GM19452 (cell line): ENCODE measurements around the gene HIP1.
A peak's percentile ranks its signal among the peaks of the same experiment; 100 is the strongest.
"Not testable (repeated sequence)": the region's sequence is repeated elsewhere in the genome, so short reads cannot be mapped to it uniquely, and the experiment has no call there.

Experiments used
- ATAC-seq: cut with Tn5 transposase; IDR thresholded peaks from one replicate; pipeline ENCODE4 v1.9.1; 2021; ENCODE audit not compliant: unreplicated experiment

The HIP1 gene

DNA sequence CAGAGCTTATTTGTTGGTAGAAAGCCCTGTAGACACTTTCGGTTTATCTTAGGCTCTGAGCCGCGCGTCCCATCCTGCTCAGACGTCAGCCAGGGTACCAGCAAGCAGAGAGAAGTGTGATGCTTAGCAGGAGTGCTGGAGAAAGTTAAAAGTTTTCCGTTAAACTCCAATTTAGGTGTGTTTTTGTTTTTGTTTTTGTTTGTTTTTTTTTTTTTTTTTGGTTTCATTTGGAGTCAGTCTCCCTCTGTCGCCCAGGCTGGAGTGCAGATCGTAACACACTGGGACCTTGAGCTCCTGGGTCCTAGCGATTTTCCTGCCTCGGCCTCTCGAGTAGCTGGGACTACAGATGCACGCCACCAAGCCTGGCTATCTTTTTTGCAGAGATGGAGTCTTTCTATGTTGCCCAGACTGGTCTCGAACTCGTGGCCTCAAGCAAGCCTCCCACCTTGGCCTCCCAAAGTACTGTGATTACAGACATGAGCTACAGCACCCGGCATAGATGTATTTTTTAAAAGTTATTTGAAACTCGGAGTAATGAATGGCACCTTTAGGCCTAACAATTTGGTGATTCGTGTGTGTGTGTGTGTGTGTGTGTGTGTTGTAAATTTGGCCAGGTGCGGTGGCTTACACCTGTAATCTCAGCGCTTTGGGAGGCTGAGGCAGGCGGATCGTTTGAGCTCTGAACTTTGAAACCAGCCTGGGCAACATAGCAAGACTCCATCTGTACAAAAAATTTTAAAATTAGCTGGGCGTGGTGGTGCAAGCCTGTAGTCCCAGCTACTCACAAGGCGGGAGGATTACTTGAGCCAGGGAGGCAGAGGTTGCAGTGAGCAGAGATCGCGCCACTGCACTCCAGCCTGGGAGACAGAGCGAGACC is 1.3 kb upstream of the HIP1 start:
- ATAC-seq = no peak

DNA sequence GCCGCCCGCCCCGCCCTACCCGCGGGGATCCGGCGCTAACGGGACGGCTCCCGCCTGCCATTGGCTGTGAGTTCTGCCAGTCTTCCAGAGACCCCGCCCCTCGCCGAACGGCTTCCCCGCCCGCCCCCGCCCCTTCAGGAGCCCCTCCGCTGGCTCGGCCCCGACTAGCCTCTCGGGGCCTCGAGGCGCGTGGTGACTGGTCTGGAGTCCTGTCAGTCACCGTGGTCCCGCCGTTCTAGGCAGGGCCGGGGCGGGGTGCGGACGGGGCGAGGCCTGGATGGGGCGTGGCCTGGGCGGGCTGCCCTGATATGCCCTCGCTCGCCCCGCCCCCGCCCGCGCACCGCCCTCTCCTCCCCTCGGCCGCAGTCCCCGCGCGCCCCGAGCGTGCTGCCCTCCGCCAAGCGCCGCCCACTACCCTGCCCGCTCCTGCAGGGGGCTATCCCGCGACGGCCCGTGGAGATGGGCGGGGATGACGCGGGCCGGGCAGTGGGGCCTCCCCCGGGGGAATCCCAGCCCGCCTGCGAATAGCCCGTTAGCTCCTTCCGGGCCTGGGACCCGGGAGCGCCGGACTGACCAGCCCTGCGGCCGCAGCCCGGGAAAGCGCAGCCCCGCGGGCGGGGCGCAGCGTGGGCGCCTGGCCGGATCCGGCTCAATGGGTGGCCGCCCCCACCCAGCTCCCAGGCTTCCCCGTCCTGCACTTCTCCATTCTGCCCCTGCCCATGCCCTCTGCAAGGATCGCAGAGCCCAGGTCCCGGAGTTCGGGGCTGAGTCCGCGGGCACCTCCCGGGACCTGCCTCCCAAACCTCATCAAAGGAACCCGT is 444 bp upstream of the HIP1 start:
- peak; percentile 94 for ATAC-seq

DNA sequence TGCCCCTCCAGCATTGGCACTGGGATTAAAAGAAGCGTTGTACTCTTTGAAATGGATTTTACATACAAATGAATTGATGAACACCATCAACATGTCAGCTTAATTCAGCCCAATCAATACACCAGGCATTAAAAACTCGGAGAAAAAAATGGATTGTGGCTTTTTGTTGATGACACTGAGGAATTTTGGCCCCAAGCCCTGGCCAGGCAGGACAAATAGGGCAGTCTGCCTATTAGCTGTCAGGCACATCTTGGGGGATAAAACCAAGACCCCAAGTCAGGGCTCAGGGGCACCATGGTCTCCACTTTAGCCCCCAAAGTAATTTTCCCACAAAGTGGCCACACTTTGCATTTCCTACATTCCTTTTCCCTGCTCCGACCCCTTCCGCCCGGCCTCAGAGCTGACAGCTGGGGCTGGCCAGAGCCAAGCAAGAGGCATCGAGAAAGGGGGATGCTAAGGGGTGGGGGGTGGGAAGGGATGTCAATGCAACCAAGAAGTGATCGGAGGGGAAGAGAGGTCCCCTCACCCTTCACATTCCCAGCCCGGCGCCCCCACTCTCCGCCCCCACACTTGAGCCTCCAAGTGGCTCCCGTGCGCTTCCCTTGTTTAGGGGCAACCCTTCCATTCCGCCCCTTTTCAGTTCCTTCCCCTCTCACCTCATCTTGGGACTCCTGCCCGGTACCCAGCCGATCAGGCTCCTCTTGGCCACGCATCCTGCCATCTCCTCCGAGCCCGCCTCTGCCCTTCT is 711 bp downstream of the HIP1 start:
- no peak for ATAC-seq

DNA sequence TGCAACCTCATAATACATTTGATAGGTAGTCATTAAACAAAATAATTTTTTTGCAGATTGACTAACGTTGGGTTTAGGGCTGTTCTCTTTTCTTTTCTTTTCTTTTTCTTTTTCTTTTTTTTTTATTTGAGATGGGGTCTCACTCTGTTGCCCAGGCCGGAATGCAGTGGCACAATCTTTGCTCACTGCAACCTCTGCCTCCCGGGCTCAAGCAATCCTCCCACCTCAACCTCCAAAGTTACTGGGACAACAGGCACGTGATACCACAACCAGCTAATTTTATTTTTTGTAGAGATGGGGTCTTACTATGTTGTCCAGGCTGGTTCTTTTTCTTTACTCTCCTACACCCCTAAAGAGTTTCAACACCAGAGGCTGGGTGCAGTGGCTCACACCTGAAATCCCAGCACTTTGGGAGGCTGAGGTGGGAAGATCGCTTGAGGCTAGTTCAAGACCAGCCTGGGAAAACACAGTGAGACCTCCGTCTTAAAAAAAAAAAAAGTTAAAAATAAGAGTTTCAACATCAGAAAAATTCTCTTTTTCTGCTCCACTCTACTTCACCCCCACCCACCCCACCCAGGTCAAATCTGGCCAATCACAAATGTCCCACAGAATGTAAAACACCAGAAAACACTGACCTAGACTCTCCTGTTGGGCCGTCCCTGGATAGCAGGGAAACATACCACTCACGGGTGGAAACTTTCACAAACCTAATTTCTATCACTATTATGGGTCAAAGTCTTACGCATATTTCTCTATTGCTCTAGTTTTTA is 3.0 kb downstream of the HIP1 start:
- ATAC-seq = no peak

DNA sequence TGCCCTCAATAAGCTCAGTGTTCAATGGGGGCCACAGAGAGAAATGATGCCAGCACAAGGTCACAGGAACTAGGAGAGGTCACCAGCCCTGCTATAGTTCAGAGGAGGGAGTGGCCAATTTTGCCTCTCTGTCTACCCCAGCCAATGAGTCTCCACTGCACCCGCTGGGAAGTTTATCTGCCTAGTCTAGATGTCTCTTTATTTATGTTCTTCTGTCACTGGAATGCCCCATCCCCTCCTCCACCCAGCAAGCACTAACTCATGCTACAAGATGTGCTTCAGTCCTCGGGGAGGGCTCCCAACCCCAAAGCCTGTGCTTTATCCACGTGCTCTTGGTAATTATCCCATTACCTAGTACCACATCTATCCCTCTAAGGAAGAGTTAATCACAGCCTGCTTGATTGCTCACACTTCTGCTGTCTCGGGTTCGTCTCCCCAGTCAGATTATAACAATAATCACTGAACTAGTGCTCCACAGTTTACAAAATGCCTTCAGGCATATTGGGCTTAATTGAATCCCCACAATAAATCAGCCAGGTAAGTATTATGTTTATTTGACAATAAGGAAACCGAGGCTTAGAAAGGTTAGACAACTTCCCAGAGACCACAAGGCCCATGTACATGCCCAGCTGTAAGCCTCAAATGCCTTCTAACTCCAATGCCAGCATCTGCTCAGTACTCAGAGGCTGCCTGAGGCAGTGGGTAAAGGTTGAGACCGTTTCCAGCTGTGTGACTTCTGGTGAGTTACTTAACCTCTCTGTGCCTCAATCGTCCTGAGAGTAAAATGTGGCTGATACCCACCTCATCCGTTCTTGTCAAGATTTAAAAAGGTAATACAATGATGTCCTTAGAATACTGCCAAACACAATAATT is 3.9 kb downstream of the HIP1 start:
- no peak for ATAC-seq

DNA sequence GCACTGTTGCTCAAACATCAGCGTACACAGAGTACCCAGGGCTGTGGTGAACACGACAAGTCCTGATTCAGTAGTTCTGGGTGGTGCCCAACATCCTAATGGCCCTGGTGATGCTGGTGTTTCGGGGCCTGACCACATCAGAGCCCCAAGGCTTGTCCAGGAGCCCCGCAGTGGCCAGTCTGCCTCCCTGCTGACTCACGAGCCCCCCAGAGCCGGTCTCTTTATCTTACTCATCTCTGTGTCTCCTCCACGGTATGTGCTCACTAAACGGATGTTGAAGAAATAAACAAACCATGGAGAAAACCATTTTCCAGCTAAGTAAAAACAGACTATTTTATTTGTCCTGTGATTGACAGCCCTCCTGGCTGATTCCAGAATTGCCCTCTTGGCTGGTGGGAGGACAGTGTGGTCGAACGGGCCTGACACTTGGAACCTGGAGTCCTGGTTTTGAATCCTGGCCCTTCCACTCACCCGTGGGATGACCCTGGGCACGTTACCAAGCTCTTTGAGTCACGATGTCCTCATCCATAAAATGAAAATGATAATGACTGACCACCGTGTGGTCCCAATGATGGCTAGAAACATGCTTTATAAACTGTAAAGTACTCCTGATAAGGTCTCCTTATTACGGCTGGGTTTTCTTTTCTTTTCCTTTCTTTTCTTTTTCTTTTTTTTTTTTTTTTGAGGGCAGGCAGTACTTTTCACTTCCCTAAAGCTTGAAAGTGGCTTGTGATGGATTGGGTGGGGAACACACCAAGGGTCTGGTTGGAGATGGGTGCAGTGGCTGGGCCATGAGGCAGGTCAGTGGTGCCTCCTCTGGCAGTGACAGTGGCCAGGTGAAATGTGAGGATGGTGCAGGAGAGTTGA is 5.7 kb downstream of the HIP1 start:
- ATAC-seq = no peak

DNA sequence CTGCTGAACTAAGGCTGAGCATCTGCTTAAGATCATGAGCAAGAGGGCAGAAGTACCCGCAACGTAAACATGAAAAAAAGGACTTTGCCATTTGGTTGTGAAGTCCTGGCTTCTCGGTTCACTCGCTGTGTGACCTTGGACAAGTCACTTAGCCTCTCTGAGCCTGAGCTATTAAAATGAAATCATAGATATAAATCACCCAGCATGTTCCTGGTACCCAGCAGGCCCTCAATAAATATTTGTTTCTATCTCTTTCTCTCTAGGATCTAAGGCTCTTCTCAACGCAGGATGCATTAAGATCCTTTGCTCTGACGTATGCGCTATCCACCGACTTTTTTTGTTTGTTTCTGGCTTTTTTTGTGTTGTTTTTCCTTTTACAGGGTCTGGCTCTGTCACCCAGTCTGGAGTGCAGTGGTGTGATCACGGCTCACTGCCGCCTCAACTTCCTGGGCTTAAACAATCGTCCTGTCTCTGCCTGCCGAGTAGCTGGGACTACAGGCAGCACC is 6.7 kb downstream of the HIP1 start:
- ATAC-seq = no peak

DNA sequence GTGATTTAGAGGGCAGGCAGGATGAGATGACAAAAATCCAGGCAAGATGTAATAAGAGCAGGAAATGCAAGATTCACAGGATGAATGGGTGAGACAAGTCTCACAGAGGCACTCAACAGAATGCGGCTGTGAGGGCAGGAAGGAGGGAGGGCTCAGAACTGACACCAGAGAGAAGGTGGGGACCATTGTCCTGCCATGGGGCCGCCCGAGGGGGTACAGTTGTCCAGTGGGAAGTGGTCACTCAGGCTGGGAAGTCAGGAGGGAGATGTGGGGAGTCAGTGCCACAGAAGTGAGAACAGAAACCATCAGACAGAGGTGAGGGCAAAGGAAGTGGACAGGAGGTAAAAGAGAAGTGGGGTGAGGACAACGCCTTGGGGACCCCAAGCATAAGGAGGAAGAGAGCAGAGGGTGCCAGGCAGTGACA is 8.9 kb downstream of the HIP1 start:
- ATAC-seq = no peak

DNA sequence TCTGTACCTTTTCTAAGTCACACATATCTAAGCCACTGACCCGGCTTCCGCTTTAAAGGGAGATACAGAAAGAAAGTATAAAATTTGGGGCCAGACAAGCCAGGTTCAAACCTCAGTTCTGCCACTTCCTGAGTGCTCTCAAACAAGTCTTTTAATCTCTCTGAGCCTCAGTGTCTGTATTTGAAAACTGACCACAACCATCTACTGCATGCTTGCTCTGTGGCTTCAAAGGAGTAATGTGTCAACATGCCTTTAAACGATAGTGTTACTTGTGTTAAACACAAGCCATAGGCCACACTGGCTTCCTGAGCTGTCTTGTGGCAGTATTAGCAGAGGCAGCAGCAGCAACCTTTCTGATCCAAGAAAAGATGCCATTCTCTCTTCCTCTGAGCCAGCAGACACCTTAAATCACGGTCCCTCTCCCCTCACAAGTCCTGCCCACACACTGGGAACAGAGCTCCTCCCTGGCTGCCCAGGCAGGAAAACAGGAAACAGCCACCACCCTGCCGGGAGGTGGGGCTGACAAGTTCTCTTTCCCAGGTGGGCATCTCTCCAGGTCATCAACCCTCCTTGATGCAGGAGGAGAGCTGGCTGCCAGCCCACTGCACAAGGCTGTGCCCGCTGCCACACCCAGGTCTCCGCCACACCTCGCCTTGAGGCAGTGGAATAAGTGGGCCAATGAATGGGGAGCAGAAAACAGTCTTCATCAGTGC is 10.7 kb downstream of the HIP1 start:
- ATAC-seq = no peak

DNA sequence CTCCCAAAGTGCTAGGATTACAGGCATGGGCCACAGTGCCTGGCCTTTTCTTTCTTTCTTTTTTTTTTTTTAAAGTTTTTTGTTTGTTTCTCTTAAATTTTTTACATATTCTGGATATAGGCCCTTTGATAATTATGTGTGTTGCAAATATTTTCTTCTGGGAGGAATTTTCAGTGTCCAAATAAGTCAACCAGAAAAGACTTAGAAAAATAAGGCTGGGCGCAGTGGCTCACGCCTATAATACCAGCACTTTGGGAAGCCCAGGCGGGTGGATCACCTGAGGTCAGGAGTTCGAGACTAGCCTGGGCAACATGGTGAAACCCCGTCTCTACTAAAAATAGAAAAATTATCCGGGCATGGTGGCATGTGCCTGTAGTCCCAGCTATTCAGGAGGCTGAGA is 11.4 kb downstream of the HIP1 start:
- not testable (repeated sequence) for ATAC-seq

DNA sequence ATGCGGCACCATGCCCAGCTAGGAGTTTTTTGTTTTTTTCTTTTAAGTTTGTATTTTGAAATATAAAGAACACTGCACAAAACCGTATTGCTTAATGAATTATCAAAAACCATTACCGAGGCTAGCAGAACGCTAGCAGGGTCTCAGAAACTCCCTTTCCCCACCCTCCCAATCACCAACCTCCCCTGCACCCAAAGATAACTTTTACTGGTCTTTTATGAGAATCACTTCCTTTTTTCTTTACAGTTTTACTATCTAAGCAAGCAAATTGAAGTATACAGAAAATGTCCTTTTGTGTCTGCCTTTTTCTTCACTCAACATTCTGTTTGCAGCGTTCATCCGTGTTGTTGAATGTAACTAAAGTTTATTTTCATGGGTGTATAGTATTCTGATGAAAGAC is 13.4 kb downstream of the HIP1 start:
- no peak for ATAC-seq

DNA sequence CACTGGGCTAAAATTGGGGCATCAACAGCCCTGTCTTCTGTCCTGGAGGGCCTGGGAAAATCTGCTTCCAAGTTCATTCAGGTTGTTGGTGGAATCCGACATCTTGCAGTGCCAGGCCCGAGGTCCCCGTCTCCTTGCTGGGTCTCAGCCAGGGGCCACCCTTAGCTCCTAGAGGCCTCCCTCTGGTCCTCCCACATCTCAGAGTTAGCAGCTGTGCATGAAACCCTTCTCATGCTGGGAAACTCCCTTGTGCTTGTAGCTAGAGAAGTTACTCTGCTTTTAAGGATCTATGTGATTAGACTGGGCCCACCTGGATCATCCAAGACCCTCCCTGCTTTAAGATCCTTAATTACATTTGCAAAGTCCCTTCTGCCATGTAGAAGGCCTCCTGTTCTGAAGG is 15.3 kb downstream of the HIP1 start:
- no peak for ATAC-seq

DNA sequence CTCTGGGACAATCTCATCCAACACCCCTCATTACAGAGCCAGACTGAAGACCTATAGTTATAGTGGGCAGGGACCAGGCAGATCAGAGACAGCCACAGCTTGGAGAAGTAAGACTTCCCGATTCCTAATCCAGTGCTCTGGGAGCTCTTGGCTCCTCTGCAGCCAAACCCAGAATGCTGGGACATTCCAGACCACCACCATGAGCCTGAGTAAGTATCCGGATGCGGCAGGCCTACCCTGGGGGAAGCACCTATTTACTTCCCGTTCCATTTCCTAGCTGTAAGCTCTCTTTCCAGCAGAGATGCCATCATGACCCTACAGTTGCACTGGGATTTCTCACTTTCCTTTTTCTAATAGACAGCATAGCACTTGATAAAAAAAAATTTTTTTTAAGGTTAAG is 16.4 kb downstream of the HIP1 start:
- ATAC-seq = no peak

DNA sequence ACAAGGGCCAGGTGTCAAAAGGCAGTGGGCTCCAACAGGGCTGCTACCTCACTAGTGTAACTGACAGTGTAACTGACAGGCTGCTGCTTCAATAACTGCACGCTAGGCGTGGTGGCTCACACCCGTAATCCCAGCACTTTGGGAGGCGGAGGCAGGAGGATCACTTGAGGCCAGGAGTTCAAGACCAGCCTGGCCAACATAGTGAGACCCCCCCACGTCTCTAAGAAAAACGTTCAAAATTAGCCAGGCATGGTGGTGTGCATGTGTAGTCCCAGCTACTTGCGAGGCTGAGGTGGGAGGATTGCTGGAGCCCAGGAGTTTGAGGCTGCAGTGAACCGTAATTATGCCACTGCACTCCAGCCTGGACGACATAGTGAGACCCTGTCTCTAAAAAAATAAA is 16.8 kb downstream of the HIP1 start:
- not testable (repeated sequence) for ATAC-seq

DNA sequence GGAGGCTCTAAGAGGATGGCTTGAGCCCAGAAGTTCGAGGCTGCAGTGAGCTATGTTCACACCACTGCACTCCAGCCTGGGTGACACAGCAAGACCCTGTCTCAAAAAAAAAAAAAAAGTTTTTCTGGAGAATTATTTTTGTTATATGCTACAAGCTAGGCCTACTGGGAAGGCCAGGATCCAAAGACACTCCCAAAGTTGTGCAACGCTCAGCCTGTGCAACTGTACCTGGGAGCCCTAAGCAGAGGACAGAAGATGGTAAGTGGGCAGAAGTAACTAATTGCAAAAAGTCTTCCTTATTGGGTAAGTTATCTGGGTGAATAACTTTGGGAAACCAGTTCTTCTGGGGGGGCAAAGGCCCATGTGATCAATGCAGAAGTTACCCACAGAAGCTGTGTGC is 17.3 kb downstream of the HIP1 start:
- no peak for ATAC-seq

DNA sequence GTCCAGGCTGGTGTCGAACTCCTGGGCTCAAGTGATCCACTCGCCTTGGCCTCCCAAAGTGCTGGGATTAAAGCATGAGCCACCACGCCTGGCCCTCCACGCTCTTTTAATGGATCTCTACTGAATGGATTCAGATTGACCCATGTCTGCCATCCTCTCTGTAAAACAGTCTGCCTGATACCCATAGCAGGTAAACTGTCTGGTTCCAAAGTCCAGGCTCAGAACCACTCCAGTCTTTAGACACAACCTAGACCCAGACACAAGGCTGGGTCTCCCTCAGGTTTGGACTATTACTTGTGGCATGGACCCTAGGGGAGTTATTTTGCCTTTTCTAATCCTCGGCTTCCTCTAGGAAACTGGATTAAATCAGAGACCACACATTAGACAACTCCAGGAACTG is 19.1 kb downstream of the HIP1 start:
- no peak for ATAC-seq

DNA sequence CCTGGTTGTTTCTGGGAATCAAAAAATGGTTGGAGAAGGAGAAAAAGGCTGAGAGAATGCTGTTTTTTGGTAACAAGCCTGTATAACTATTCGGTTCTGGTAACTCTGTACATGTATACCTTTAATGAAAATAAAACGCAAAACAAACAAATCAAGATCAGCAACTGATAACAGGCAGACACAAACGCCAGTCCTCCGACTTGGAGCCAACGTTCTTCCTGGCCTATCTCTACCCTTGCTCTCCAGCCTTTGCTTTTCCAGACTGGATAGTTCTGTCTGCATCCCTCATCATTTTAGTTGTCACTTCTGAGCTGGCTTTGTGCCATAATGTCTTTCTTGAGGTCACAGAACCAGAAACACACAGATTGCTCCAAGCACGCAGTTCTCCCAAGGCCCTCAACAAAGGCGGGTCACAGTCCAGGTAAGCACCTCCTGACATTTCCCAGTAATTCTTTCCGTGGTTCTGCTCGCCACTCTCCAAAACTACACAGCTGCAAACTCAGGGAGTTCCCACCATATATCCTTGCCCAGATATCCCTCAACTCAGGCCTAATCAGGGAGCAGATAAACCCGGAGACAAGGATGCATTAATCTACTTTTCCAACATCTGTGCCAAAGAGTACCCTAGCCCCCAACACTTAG is 20.2 kb downstream of the HIP1 start:
- no peak for ATAC-seq

DNA sequence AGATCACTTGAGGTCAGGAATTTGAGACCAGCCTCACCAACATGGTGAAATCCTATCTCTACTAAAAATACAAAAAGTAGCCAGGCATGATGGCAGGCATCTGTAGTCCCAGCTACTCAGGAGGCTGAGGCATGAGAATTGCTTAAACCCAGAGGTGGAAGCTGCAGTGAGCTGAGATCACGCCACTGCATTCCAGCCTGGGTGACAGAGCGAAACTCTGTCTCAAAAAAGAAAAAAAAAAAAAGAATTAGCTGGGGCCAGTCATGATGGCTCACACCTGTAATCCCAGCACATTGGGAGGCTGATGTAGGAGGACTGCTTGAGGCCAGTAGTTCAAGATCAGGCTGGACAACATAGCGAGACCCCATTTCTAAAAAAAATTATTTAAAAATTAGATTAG is 21.0 kb downstream of the HIP1 start:
- not testable (repeated sequence) for ATAC-seq
